CD14-positive monocyte (primary cell): ENCODE data around the gene NMUR1. TPM values are rescaled to one million over a fixed set of nuclear protein-coding genes. Genes with fewer than 3 reads are reported as not detected.

Experiments used
- DNase-seq, 3 donors: peaks; one replicate each; pipeline ENCODE4 v3.0.0-alpha.2; 2011 to 2022
- H2AFZ ChIP-seq: 2 replicates; pipeline ENCODE4 v1.6.0; 2012; ENCODE audit warnings: mild to moderate bottlenecking, low read depth, low read length, inconsistent platforms; ENCODE audit not compliant: insufficient read depth, poor library complexity, severe bottlenecking
- H3K27ac ChIP-seq, 2 donors: 1 replicate in 1 of 2; 2 replicates in 1 of 2; pipeline ENCODE4 v1.5.1; 2012 to 2013; ENCODE audit warnings: low read length in 2 of 2, control low read depth in 1 of 2, inconsistent platforms in 1 of 2, low read depth in 1 of 2, mild to moderate bottlenecking in 1 of 2
- H3K27me3 ChIP-seq, 2 donors: one replicate each; pipeline versions ENCODE4 v1.6.0 to v1.6.1; 2011 to 2013; ENCODE audit warnings: low read length in 2 of 2; ENCODE audit not compliant: control insufficient read depth in 2 of 2, insufficient read depth in 2 of 2
- H3K36me3 ChIP-seq, 2 donors: replicated peaks in 1 of 2; 1 replicate in 1 of 2; 2 replicates in 1 of 2; pipeline versions ENCODE4 v1.5.1 to v1.6.1; 2012 to 2013; ENCODE audit warnings: low read length in 2 of 2, control low read depth in 1 of 2, inconsistent platforms in 1 of 2, mild to moderate bottlenecking in 1 of 2; ENCODE audit not compliant: insufficient read depth in 2 of 2, control insufficient read depth in 1 of 2
- H3K4me1 ChIP-seq, 2 donors: 1 replicate in 1 of 2; 2 replicates in 1 of 2; pipeline versions ENCODE4 v1.5.1 to v1.6.1; 2012 to 2013; ENCODE audit warnings: low read length in 2 of 2, control low read depth in 1 of 2, inconsistent platforms in 1 of 2, mild to moderate bottlenecking in 1 of 2, moderate library complexity in 1 of 2; ENCODE audit not compliant: insufficient read depth in 2 of 2, control insufficient read depth in 1 of 2
- H3K4me2 ChIP-seq: replicated peaks from 2 replicates; pipeline ENCODE3; 2012; ENCODE audit warnings: low read length, moderate library complexity, mild to moderate bottlenecking; ENCODE audit not compliant: poor library complexity, severe bottlenecking; ENCODE audit errors: extremely low read depth
- H3K4me3 ChIP-seq, 3 experiments: fragments of 200-600 bp in 1 of 3; sonication (generic) in 1 of 3; replicated peaks in 1 of 3; 1 replicate in 2 of 3; 2 replicates in 1 of 3; pipeline ENCODE4 v1.5.1; 2011 to 2013; ENCODE audit warnings: low read length in 3 of 3, mild to moderate bottlenecking in 3 of 3, control low read depth in 2 of 3, low read depth in 2 of 3, inconsistent platforms in 1 of 3, moderate library complexity in 1 of 3
- H3K79me2 ChIP-seq: 2 replicates; pipeline ENCODE4 v1.6.0; 2012; ENCODE audit warnings: mild to moderate bottlenecking, control low read depth, inconsistent platforms, low read length, moderate library complexity; ENCODE audit not compliant: insufficient read depth
- H3K9ac ChIP-seq: 2 replicates; pipeline ENCODE4 v1.6.0; 2017; ENCODE audit warnings: low read length, mild to moderate bottlenecking; ENCODE audit not compliant: insufficient read depth, poor library complexity, severe bottlenecking
- H3K9me3 ChIP-seq, 2 donors: replicated peaks in 1 of 2; 1 replicate in 1 of 2; 2 replicates in 1 of 2; pipeline versions ENCODE4 v1.5.1 to v1.6.1; 2012 to 2013; ENCODE audit warnings: low read length in 2 of 2, control low read depth in 1 of 2; ENCODE audit not compliant: control insufficient read depth in 1 of 2, insufficient read depth in 1 of 2
- H4K20me1 ChIP-seq: 2 replicates; pipeline ENCODE4 v1.6.0; 2012; ENCODE audit warnings: mild to moderate bottlenecking, low read length, control low read depth, moderate library complexity; ENCODE audit not compliant: insufficient read depth
- H3K27ac Mint-ChIP-seq, 7 donors: one replicate each; pipeline ENCODE4 v1.8.0; 2020; ENCODE audit warnings: mild to moderate bottlenecking in 7 of 7, mixed read lengths in 7 of 7, moderate library complexity in 6 of 7, inconsistent platforms in 2 of 7
- H3K27me3 Mint-ChIP-seq, 3 donors: one replicate each; pipeline ENCODE4 v1.8.0; 2021 to 2022; ENCODE audit warnings: low read depth in 3 of 3, mild to moderate bottlenecking in 3 of 3, mixed read lengths in 3 of 3, moderate library complexity in 3 of 3, inconsistent platforms in 1 of 3
- H3K36me3 Mint-ChIP-seq, 2 donors: one replicate each; pipeline ENCODE4 v1.8.0; 2020; ENCODE audit warnings: mixed read lengths in 2 of 2, inconsistent platforms in 1 of 2, mild to moderate bottlenecking in 1 of 2
- H3K4me1 Mint-ChIP-seq: one replicate; pipeline ENCODE4 v1.8.0; 2020; ENCODE audit warnings: mild to moderate bottlenecking, mixed read lengths
- H3K4me3 Mint-ChIP-seq, 2 donors: one replicate each; pipeline ENCODE4 v1.8.0; 2020; ENCODE audit warnings: mild to moderate bottlenecking in 2 of 2, mixed read lengths in 2 of 2, moderate library complexity in 1 of 2
- H3K9me3 Mint-ChIP-seq, 7 donors: one replicate each; pipeline ENCODE4 v1.8.0; 2020 to 2022; ENCODE audit warnings: mixed read lengths in 7 of 7, mild to moderate bottlenecking in 6 of 7, moderate library complexity in 6 of 7, inconsistent platforms in 2 of 7
- CTCF ChIP-seq: fragments of 200-600 bp; IDR thresholded peaks from one replicate; pipeline ENCODE4 v1.8.0; 2022; ENCODE audit warnings: antibody characterized with exemption, mild to moderate bottlenecking
- WGBS: methylation state at CpG from one replicate; pipeline ENCODE4 v1.1.5; 2013; ENCODE audit warnings: missing lambda C conversion rate; ENCODE audit not compliant: insufficient coverage; 5-methylcytosine and 5-hydroxymethylcytosine counted together
- intact Hi-C, 2 donors: fragments of 100-400 bp; cut with micrococcal nuclease; formaldehyde crosslinking; loops; one replicate each; pipeline versions ENCODE4 v1.15.0 to v1.15.1; 2023
- polyA plus RNA-seq, 3 donors: library from polyadenylated mRNA; depleted of rRNA in 1 of 3; unstranded in 2 of 3; stranded (reverse) in 1 of 3; fragments of 300-500 nt in 2 of 3; fragments of >200 nt in 1 of 3; fragmentation: Illumina TruSeq in 2 of 3; gene quantifications; 1 replicate in 2 of 3; 2 replicates in 1 of 3; pipeline ENCODE4 v1.2.3, GENCODE V29; 2012 to 2021

NMUR1 gene
- polyA plus RNA-seq, 3 donors, result not detected

GRCh38 chr2:231497651-231498050, 32.6 kb downstream of the NMUR1 start:
- H3K9ac ChIP-seq, result no peak overlapping the region
- H3K79me2 ChIP-seq, result no peaks in the 10 kb centered on the region
- H3K4me3 Mint-ChIP-seq, result no peak overlapping the region
- H3K4me1 Mint-ChIP-seq, result no peaks in the 10 kb centered on the region
- no peaks in the 10 kb centered on the region for H3K4me1 ChIP-seq
- no peak overlapping the region for H3K4me2 ChIP-seq
- no peak overlapping the region for H3K27ac Mint-ChIP-seq
- H3K9me3 Mint-ChIP-seq, result no peaks in the 10 kb centered on the region
- H3K4me3 ChIP-seq, result no peak overlapping the region
- no peak overlapping the region for H2AFZ ChIP-seq
- H3K36me3 Mint-ChIP-seq, result no peaks in the 10 kb centered on the region
- no CpG with 5 or more reads among the region's 1 CpG for WGBS
- peaks cover 0 to 1% (median 0%) of the 10 kb centered on the region in 3 donors for H3K27me3 Mint-ChIP-seq
- H4K20me1 ChIP-seq, result no peaks in the 10 kb centered on the region
- TF ChIP-seq CTCF, result no peak
- no peaks in the 10 kb centered on the region for H3K36me3 ChIP-seq
- H3K27me3 ChIP-seq, result no peaks in the 10 kb centered on the region
- H3K27ac ChIP-seq, result no peak overlapping the region
- no peak for DNase-seq
- intact Hi-C loops, result no loop called here
- no peaks in the 10 kb centered on the region for H3K9me3 ChIP-seq

- Histone ChIP-seq H3K9ac (no peak overlapping the region), H3K4me2 (no peak overlapping the region), H3K4me1 (no peaks in the 10 kb centered on the region), H3K27me3 (no peaks in the 10 kb centered on the region), H3K27ac (no peak overlapping the region), H2AFZ (no peak overlapping the region), H4K20me1 (no peaks in the 10 kb centered on the region), H3K4me3 (no peak overlapping the region), H3K9me3 (no peaks in the 10 kb centered on the region), H3K79me2 (no peaks in the 10 kb centered on the region), H3K36me3 (no peaks in the 10 kb centered on the region)
- Mint-ChIP-seq H3K9me3 (peaks cover 0 to 4% (median 1%) of the 10 kb centered on the region in 7 donors), H3K4me3 (no peak overlapping the region), H3K27ac (no peak overlapping the region), H3K27me3 (peaks cover 0 to 3% (median 0%) of the 10 kb centered on the region in 3 donors), H3K36me3 (no peaks in the 10 kb centered on the region), H3K4me1 (no peaks in the 10 kb centered on the region)
- no peak for TF ChIP-seq CTCF
- intact Hi-C loops, result no loop called here
- DNase-seq, result no peak
- WGBS, result no CpG with 5 or more reads among the region's 3 CpGs
These were observed 35.6 kb downstream of the NMUR1 start for GRCh38 chr2:231494669-231495068.
